Nucleus accumbens (tissue), 56 donors: ENCODE data around the gene SBNO1.
A peak's percentile ranks its signal among the peaks of the same experiment; 100 is the strongest.

Experiments
- DNase-seq, 56 donors: peaks; one replicate each; lab custom pipeline; 2025; lab: John Stamatoyannopoulos, UW

SBNO1 gene

DNA sequence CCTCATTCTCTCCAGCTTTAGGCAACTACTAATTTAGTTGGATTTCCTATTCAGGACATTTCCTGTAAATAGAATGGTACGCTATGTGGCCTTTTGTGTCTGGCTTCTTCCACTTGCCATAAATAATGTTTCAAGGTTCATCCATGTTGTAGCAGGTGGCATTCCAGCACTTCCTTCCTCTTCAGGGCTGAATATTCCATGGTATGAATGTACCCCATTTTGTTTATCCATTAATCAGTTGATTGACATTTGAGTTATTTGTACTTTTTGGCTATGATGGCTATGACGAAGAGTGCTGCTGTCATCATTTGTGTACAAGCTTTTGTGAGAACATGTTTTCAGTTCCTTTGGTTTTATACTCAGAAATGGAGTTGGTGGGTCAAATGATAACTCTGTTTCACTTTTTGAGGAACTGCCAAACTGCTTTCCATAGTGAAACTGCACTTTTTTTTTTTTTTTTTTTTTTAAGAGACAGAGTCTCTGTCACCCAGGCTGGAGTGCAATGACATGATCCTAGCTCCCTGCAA lies 86.5 kb downstream of the SBNO1 start:
- no peak for DNase-seq

DNA sequence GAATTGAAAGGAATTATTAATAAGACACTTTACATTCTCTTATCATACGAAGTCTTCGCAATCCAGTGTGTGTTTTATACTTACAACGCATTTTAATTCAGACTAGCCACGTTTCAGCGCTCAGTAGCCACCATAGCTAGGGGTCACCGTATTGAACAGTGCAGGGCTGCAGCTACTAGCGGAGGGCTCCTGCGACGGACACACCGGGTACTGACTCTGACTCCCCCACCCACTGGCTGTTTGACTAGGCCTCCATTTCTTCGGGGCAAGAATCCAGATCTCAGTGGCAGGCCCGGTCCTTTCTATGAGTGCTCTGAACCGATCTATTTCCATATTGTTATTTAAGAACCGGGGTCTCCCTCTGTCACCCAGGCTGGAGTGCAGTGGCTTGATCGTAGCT lies 91.5 kb downstream of the SBNO1 start:
- DNase-seq: no peak

DNA sequence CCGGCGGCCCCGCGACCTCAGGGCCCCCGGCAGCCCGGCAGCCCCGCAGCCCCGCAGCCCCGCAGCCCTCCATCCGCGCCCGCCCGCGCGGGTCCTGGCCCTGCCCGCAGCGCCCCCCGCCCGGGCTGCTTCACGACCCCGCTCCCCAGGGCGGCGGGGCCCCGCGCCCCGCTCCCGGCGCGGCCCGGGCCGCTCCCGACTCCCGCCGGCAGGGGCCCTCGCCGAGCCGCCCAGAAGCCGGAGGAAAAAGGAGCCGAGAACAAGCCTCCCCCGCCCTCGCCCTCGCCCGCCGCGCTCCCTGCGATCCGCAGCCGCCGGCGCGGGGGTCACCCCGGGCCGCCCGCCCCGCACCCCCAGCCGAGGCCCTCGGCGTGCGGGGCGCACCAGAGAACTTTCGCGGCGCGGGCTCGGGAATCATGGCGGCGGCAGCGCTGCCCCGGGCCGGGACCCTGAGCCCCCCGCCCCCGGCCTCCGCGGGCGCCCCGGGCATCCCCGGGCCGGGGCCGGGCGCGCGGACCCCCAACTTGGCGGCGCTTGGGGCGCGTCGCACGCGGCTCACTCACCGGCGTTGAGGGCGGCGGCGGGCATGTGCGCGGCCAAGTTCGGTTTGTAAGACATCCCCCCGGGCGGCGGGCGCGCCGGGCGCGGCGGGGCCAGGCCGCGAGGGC lies 93.5 kb downstream of the SBNO1 start:
- peak in 46 of 56 donors; percentile 18 to 82 (median 50) for DNase-seq

DNA sequence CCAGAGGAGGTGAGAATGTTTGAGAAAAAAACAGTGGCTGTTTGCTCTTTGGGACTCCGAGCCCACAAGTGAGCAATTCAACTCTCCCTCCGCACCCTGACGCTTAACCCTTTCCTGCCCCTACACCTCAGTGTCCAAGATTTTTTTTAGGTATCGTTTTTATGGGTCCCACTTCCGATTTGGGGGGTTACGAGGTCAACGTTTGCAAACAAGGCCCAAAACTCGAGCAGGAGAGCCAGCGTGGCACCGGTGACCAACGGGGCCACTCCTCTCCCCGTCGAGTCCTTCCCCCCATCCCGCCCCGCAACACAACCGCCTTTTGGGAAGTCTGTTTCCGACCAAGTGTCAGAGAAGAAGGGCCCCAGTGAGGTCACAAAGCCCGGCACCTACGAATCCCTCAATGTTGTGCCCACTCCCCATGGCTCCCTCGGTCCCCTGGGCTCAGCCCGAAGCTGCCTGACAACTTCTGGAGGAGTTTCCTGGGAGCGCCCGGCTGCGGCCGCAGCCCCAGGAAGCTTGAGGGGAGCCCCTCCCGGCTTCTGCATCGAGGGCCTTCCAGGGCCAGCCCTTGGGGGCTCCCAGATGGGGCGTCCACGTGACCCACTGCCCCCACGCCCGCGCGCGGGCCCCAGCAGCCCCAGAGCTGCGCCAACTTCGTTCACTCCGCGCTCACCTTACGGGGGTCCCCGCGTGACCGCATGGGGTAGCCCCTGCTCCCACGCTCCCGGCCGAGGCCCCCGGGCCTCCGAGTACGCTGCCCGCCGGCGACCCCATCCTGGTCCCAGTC lies 94.2 kb downstream of the SBNO1 start:
- DNase-seq: peak in 19 of 56 donors; percentile 9 to 64 (median 30)

DNA sequence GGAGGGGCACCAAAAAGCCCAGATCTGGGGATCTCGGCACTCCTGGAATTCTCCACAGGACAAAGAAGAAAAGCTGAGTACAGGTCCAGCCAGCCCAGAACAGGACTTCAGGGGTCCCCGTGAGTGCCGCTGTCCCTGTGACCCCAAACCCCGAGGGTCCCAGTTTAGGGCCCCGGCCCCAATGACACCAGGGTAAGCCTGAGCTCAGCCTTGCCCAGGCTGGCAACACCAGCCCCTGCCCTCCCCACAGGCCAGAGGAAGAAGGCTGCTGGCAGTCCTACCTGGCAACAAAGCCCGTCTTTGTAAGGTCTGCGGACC lies 94.8 kb downstream of the SBNO1 start:
- peak in 7 of 56 donors; percentile 35 to 59 (median 42) for DNase-seq

DNA sequence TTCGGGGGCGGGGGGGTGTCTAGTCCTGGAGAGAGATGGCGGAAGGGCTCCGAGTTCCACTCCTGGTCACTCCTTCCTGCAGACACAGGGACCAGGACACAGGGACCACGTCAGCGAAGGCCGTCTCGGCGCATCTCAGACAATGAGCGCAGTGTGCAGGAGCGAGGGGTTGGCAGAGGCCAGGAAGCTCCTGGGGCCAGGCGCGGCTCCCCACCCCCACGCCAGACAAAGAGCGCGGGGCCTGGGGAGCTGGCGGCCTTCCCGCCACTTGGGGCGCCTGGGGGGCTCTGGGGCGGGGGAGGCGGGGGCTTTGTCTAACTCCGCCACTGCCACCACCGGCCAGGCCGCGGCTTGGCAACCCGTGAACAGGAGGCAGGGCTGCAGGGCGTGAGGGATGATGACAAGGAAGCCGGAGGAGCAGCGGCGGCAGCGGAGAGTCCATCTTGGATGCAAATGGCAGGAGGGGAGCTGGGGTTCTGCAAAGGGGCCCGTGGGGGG lies 95.2 kb downstream of the SBNO1 start:
- DNase-seq: peak in 55 of 56 donors; percentile 27 to 98 (median 86)

DNA sequence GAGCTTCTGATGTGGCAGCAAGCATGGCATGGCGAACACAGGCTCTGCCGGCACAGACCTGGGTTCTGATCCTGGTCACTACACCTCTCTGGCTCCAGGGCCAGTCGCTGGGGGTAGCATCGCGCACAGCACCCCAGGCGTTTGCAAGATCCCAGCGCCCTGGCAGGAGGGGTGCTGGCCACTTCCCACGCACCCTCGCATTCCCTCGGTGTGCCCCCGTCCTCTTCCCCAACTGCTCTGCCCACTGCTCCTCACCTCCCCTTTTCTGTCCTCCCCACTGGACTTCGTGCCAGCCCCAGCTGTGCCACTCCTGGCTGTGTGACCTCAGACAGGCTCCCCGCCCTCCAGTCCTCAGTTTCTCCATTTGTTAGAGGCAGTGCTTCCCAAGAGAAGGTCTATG lies 95.8 kb downstream of the SBNO1 start:
- DNase-seq: peak in 27 of 56 donors; percentile 38 to 80 (median 58)

DNA sequence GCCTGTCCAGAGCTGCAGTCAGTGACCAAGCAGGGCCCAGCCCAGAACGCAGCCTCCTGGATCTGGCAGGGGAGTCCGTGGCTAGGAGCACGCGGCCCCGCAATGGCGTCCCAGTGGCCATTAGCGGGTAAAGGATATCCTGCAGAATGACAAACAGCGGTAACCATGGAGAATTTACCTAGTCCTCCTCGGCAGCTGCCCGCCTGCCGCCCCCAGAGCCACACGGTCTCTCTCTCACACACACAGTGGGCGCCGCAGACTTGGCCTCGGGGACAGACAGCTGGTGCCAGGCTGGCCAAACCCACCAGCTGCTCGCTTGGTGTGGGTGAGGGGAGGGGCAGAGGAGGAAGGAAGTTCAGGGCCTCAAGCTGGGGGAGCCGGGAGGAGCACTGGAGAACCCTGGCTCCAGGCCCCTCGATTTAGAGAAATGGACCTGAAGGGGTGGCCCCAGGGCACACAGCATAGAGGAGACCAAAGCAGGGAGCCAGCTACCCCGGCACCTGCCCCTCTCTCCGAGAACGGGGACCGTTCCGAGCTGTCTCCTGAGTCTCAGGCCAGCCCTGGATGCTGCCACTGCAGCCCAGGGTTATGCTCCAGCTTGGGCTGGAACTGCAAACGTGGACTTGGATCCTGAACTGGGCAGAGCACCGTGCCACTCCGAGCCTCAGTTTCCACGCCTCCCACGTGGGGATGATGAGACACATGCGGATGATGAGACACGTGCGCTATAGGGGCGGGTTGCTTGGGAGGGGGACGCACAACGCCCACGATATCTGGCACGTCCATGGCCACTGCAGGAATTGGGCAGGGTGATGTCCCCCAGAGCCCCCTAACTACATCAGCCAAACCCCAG lies 96.4 kb downstream of the SBNO1 start:
- DNase-seq: peak in 54 of 56 donors; percentile 23 to 84 (median 68)

DNA sequence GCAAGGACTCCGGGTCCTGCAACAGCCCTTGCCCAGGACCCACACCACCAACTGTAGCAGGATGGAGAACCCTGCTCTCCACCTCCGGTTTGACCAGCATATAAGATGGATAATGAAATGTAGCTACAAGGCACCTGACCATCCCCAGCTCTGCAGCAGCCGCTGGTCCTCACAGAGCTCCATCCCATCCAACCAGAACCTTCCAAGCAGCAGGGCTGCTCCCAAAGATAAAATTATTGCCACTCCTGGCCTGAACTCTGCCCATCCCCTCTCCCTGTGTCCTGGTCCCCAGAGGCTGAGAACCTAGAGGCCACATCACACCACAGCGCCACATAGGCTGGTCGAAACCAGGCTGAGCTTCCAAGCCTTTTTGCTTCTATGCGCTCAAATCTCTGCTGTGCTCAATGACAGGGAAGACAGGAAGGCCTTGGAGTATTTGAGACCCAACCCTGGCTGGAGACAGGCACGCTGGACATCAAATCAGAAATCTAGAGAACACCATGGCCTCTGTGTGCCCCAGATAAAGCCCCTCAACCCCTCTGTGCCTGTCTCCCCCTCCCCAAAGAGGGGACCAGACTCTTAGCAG lies 97.2 kb downstream of the SBNO1 start:
- DNase-seq: peak in 1 of 56 donors; percentile 56

DNA sequence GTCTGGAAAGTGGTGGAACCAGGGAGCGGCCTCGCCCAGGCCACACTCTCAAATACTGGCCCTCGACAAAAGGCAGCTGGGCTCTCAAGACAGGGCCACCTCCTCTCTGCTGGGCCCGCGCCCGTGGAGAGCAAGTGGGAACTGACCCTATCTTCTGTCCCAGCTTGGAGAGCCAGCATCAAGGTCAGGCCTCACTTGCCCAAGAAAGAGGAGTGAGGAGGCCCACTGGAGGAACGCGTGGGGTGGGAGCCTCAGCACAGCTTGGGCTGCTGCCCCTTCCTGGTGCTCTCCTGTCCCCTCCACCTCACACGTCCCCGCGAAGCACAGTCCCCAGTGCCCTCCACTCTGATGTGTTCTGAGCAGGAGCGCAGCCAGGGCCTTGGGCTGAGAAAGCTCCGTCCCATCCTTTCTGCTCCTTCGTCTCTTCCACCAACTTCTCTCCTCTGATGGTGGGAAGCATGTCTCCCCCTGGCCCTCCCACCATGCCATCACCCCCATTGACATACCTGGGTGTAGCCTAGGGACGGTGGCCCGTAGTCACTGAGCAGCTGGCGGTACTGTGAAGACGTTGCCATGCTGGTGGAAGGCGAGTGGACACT lies 97.9 kb downstream of the SBNO1 start:
- no peak for DNase-seq

DNA sequence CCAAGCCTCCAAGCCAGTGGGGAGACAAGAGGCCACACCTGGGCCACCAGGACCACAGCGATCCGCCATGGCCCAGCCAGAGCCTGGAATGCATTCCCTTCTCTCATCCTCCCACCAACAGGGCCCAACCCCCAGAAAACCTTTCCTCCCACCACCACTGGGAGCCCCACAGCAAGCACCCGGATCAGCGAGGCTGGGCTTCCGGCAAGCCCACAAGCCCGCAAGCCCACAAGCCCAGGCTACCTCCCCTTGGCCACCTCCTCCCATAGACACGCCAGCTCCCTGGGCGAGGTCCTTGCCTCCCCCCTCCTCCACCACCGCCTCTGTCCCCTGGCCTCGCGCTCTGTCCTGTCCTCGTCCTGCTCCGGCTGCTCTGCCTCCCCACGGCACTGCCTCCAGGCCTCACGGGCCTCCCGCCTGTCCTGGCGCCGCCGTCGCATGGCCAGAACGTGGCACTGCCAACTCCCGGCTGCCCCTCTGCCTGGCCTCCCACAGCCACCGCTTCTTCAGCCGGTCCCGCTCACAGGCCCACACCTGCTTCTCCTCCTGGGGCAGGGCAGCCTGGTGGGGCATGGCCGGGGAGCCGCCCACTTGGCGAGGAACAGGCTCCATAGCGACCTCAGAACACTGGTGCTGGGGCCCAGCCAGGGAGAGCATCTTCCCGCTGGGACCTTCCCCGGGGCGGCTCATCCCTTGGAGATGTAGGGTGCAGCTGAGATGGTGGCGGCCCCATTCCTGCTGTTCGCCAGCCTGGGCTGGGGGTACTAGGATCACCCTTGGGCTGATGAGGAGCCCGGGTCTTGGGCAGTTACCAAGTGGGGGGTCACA lies 98.6 kb downstream of the SBNO1 start:
- DNase-seq: no peak

DNA sequence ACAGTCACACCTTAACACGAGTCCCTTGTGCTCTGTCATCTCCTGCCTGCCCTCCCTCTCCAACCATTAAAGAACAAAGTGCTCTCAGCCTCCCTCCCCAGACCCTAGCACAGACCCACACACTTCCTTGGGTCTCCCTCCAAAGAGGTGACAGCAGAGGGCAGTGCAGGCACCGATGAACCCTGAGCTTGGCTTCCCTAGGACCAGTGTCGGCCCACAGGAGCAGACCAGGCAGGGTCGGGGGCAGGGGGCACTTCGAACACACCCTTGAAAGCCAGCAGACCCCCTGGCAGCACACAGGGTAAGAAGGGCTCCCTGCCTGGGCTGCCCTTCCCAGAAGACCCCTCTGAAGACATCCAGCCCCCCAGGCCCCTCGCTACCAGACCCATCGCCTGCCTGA lies 100.0 kb downstream of the SBNO1 start:
- DNase-seq: peak in 8 of 56 donors; percentile 8 to 42 (median 19)

DNA sequence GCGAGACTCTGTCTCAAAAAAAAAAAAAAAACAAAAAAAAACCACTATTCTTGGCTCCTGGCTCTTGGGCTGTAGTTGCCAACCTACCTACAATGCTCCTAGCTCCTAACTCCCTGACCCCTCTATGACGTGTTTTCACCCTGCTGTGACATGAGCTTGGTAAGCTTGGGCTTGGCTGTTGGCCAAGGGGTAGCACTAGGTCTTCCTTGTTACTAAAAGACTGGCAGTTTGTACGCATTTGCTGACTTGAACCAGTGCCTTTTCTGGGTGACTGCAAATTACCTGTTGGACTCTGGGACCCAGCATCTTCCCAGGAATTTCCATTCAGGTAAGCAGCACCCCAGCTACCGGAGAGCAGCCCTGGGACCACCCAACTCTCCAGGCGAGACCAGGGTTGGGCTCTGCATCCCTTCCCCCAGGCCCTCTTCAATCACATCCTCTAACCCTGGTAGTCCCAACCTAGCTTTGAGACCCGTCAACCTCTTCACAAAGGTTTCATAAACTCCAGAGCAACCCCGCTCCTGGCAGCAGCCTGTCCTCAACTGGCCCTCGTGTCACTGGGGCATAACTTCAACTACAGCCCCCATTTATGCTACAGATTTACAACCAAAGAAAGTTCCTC lies 101.3 kb downstream of the SBNO1 start:
- no peak for DNase-seq

DNA sequence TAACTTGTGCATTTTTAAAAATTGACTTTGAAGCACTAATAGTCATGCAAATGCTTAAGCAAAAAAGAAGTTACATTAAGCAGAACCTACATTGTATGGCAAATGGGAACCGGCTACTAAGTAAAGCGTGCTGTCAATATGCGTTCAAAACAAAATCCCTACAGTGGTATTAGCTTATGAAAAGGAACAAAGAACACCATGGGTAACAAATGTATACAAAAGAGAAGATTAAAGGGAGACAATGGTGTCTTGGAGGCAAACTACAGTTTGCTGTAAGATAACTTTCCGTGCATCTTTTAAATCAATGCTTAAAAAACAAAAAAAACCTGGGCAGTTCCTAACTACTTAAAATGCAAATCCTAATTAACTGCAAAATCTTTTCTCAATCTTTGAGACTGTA lies 103.5 kb downstream of the SBNO1 start:
- no peak for DNase-seq

DNA sequence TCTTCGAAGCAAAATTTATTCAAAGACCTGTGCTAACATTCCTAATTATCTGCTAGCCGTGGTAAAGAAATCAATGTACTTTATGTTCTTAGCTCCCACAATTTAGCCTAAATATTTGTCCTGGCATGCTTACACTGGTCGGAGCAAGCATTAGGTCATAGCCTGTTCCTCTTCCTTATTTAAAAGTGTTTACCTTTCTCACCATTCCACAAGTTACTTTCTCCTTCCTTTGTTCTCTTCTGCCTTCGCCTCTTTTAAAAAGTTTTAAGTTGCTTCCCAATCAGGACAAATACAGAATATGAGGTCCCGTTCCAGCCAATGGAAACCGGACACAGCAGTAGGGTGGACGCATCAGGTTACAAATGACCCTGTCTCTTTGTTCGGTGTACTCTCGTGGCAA lies 104.6 kb downstream of the SBNO1 start:
- no peak for DNase-seq

DNA sequence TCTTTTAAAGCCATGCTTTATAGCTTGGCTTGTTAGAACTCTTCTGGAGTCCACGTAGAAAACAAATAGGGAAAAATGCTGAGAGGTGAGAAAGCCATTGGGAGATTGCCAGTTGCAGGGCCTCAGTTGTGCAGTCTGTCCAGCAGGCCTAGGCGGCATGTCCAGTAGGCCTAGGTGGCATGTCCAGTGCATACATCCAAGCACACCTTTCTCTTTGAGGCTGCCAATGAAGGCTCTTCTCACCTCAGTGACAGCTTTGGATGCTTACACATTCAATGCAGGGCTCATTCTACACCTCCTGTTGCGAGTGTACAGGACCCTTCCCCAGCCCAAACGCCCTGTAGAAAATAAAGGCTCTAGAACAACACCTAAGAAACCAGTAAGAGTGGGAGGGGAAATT lies 106.1 kb downstream of the SBNO1 start:
- DNase-seq: no peak

DNA sequence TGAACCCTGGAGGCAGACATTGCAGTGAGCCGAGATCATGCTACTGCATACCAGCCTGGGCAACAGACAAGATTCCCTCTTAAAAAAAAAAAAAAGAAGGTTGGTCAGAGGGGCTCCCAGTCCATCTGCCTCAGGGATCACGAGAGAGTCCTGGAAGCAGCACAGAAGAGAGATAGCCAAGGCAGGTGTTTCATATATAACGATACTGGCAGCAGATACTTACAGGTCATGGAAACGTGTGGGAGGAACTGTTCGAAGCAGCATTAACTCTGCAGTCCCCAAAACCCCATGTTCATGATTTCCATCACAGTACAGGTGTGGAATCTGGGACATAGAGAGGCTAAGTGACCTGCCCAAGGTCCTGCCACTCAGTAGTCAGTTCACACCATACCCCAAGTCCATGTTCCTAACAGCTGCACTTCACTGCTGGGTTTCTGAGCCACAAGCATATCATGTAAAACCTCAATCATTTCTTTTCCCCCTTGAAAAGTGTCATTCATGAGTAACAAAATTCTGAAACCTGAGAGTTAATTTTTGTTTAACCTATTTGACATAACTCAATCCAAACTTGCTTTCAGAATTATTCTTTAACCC lies 109.7 kb downstream of the SBNO1 start:
- DNase-seq: no peak
